Skeletal muscle satellite cell (primary cell): ENCODE measurements around the gene APPBP2.
"Not testable (repeated sequence)": the region's sequence is repeated elsewhere in the genome, so short reads cannot be mapped to it uniquely, and the experiment has no call there.

Source experiments
- H3K27me3 ChIP-seq: 2 replicates; pipeline ENCODE4 v1.7.0; 2013; ENCODE audit warnings: low read length; ENCODE audit not compliant: control insufficient read depth, insufficient read depth
- H3K36me3 ChIP-seq: 2 replicates; pipeline ENCODE4 v1.7.0; 2013; ENCODE audit warnings: mild to moderate bottlenecking, control low read depth, low read length; ENCODE audit not compliant: insufficient read depth
- H3K4me1 ChIP-seq: 2 replicates; pipeline ENCODE4 v1.7.0; 2013; ENCODE audit warnings: low read length; ENCODE audit not compliant: control insufficient read depth, insufficient read depth
- H3K4me2 ChIP-seq: 2 replicates; pipeline ENCODE4 v1.7.0; 2013; ENCODE audit warnings: mild to moderate bottlenecking, low read length
- H3K4me3 ChIP-seq: 2 replicates; pipeline ENCODE4 v1.7.0; 2013; ENCODE audit warnings: low read length
- H3K9ac ChIP-seq: 2 replicates; pipeline ENCODE4 v1.7.0; 2013; ENCODE audit warnings: mild to moderate bottlenecking, low read depth, low read length, moderate library complexity
- H3K9me3 ChIP-seq: replicated peaks from 2 replicates; pipeline ENCODE4 v1.7.0; 2013; ENCODE audit warnings: mild to moderate bottlenecking, control low read depth, low read length

APPBP2 gene

DNA sequence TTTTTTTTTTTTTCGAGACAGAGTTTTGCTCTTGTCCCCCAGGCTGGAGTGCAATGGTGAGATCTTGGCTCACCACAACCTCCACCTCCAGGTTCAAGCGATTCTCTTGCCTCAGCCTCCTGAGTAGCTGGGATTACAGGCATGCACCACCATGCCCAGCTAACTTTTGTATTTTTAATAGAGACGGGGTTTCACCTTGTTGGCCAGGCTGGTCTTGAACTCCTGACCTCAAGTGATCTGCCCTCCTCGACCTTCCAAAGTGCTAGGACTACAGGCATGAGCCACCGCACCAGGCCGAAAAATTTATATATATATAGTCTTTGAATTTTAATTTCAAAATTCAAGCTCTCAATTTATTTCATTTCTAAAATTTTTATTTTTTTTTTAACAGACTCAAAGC is 97.6 kb downstream of the APPBP2 start:
- H3K9ac ChIP-seq, H3K4me3 ChIP-seq, H3K4me1 ChIP-seq, H3K4me2 ChIP-seq, H3K9me3 ChIP-seq, H3K36me3 ChIP-seq: not testable (repeated sequence)
- peaks cover 16% of the 10 kb centered on the region for H3K27me3 ChIP-seq

DNA sequence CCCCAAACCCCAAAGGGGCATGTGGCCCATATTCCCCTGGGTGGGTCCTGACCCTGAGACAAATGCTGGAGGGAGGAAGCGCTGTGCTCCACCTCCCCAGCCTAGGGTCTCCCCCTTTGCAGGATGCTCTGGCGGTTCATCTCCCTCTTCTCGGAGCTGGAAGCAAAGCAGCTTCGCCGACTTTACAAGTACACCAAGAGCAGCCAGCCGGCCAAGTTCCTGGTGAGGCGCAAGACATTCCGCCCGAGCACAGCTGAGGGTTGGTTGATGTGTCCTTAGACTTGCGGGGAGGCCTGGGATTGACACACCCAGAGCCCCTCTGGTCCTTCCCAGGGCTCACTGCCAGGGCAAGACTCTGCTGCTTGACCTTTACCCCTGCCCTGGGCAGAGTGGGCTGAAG is 99.4 kb downstream of the APPBP2 start:
- Histone ChIP-seq H3K36me3 (no peaks in the 10 kb centered on the region), H3K9me3 (no peaks in the 10 kb centered on the region), H3K4me1 (peaks cover 5% of the 10 kb centered on the region), H3K4me3 (no peak overlapping the region), H3K9ac (no peak overlapping the region), H3K27me3 (peaks cover 16% of the 10 kb centered on the region), H3K4me2 (no peak overlapping the region)

DNA sequence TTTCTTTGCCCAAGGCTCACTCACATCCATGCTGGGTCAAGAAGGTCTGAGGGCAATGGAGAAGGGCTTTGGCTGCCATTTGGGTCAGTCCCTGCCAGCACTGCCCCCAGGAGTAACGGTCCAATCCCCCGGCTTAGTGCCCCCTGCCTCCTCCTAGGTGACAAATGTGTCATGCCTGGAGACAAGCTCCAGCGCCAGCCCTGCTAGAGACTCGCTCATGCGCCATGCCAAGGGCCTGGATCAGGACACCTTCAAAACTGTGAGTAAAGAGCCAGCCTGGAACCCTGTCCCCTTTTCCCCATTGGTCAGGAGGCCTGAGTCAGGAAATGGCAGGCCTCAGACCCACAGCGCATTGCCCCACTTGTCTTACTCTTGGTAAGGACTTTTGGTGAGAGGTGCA is 100.4 kb downstream of the APPBP2 start:
- no peak overlapping the region for H3K4me3 ChIP-seq
- peaks cover 13% of the 10 kb centered on the region for H3K27me3 ChIP-seq
- H3K4me1 ChIP-seq: peaks cover 6% of the 10 kb centered on the region

DNA sequence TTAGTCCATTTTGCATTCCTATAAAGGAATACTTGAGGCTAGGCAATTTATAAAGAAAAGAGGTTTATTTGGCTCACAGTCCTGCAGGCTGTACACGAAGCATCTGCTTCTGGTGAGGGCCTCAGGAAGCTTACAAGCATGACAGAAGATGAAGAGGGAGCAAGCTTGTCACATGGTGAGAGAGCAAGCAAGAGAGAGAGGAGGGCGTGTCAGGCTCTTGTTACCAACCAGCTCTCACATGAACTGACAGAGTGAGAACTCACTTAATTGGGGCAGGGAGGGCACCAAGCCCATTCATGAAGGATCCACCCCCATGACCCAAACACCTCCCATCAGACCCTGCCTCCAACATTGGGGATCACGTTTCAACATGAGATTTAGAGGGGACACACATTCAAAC is 102.2 kb downstream of the APPBP2 start:
- H3K9me3 ChIP-seq: no peaks in the 10 kb centered on the region
- H3K4me3 ChIP-seq: no peak overlapping the region

More for the DNA sequence above, 100.4 kb downstream of the APPBP2 start:
- H3K9me3 ChIP-seq: no peaks in the 10 kb centered on the region
- H3K9ac ChIP-seq: no peak overlapping the region
- H3K4me2 ChIP-seq: no peak overlapping the region
- no peaks in the 10 kb centered on the region for H3K36me3 ChIP-seq

DNA sequence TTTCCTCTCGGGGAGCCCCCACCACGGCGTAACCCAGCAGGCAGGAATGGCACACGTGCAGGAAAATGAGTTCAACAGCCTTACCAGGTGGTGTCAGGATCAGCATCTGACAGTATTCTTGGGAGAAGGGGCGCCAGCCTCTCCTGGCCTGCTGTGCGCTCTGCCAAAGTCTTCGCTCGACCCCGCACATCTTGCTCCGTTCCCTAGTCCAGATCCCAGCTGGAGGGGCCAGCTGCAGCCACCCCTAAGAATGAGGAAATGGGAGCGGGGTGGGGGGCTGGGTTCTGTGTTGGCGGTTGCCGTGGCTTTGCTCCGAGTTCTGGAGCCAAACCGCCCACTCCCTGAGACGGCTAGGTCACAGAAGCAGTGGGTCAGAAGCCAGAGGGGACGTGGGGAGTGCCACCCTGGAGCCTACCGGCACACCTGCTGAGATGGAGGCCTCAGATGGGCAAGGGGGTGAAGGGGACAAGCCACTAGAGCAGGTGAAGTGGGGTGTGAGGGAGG is 103.8 kb downstream of the APPBP2 start, which contains the start of gene CHCT1:
TSS of gene CHCT1 (plus strand) at position 328 of the 504 bp plus-strand sequence. CDS start at position 432, 104 bp downstream.
- peak within 1 kb of the TSS; percentile 97 for H3K4me2 ChIP-seq
- H3K4me1 ChIP-seq: peaks cover 6% of the 10 kb centered on the region
- peaks cover 6% of the 10 kb centered on the region for H3K27me3 ChIP-seq
- H3K4me3 ChIP-seq: peak within 1 kb of the TSS; percentile 73
- no peaks in the 10 kb centered on the region for H3K9me3 ChIP-seq
- no peaks in the 10 kb centered on the region for H3K36me3 ChIP-seq
- peak within 1 kb of the TSS; percentile 76 for H3K9ac ChIP-seq

More for the DNA sequence above, 102.2 kb downstream of the APPBP2 start:
- Histone ChIP-seq H3K4me2 (no peak overlapping the region), H3K36me3 (no peaks in the 10 kb centered on the region), H3K9ac (no peak overlapping the region), H3K4me1 (peaks cover 6% of the 10 kb centered on the region), H3K27me3 (peaks cover 7% of the 10 kb centered on the region)

DNA sequence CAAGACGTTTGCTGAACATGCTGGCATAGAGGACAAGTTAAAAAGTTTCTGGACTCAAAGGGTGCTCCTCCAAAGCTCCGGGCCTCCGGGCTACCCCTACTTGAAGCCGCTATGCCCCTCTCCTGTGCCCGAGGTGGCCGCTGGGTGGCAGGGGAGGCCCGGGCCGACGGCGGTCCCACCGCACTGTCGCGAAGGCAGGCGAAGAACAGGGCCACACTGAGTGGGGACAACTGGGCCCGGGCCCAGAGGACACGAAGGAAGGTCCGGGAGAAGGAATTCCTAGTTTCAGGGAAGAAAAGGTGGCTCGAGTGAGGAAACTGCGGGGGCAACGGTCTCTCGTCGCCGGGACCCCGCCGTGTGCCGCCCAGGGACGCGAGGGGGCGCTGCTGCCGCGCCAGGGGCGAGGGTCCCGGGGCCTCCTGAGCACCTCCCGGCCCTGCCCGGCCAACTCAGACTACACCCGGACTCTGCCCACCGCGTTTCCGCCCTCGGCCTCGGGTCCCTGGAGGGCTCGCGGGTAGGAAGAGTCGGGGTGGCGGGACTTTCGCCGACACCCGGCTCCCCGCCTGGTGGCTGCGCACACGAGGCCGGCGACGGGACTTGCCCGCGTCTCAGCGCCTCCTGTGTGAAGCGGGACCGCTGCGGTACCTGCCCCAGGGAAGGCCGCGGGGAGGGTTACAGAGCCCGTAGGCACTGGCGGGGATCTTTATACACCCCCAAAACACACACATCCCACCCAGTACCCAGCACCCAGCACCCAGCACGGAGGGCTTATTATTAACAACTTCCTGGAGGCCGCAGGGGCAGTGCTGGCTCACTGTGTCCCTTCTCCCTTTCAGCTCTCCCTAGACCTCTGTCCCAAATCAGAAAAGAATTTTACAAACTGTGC is 104.5 kb downstream of the APPBP2 start:
- H3K36me3 ChIP-seq: no peaks in the 10 kb centered on the region
- peak overlapping the region; percentile 76 for H3K9ac ChIP-seq
- peak overlapping the region; percentile 73 for H3K4me3 ChIP-seq

DNA sequence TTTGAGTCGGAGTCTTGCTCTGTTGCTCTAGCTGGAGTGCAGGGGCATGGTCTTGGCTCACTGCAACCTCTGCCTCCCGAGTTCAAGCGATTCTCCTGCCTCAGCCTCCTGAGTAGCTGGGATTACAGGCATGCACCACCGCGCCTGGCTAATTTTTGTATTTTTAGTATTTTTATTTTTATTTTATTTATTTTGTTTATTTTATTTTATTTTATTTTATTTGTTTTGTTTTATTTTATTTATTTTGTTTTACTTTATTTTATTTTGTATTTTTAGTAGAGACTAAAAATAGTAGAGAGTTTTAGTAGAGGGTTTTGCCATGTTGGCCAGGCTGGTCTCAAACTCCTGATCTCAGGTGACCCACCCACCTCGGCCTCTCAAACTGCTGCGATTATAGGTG is 106.2 kb downstream of the APPBP2 start:
- not testable (repeated sequence) for H3K4me3 ChIP-seq, H3K27me3 ChIP-seq, H3K9me3 ChIP-seq, H3K36me3 ChIP-seq, H3K4me1 ChIP-seq, H3K4me2 ChIP-seq, H3K9ac ChIP-seq

More for the DNA sequence above, 104.5 kb downstream of the APPBP2 start:
- Histone ChIP-seq H3K9me3 (no peaks in the 10 kb centered on the region), H3K27me3 (peaks cover under 1% of the 10 kb centered on the region), H3K4me1 (peaks cover 6% of the 10 kb centered on the region), H3K4me2 (peak overlapping the region; percentile 97)

DNA sequence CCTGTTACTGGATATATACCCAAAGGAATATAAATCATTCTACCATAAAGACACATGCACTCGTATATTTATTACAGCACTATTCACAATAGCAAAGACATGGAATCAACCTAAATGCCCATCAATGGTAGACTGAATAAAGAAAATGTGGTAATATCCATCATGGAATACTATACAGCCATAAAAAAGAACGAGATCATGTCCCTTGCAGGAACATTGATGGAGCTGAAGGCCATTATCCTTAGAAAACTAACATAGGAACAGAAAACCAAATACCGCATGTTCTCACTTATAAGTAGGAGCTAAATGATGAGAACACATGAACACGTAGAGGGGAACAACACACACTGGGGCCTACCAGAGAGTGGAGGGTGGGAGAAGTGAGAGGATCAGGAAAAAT is 107.0 kb downstream of the APPBP2 start:
- not testable (repeated sequence) for H3K9ac ChIP-seq, H3K27me3 ChIP-seq, H3K36me3 ChIP-seq, H3K9me3 ChIP-seq, H3K4me2 ChIP-seq, H3K4me1 ChIP-seq, H3K4me3 ChIP-seq

DNA sequence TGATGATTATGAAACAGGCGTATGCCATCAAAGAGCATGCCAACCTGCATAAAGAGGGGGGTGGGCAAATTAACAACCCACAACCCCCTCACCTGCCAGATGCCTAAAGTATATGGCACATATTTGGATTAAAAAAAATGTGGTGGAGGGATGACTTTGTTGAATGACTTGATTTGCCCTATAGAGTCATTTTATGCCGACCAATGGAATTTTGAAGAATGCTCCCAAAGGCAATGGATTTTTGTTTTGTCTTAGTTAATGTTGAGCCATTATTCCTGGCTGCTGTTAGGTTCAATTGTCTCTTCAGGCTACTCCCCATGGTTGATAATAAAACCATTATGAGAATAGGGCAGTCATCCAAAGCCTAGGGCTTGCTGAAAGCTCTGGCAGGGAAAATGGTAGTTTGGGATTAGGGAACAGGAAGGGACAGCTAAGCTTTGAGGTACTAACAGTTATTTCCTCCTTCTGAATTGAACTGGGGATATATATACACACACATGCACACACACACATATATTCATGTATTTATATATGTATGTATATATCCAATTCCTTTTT is 109.6 kb downstream of the APPBP2 start:
- H3K4me3 ChIP-seq: no peak overlapping the region
- no peak overlapping the region for H3K9ac ChIP-seq
- H3K4me1 ChIP-seq: no peaks in the 10 kb centered on the region
- no peak overlapping the region for H3K4me2 ChIP-seq
- H3K36me3 ChIP-seq: no peaks in the 10 kb centered on the region
- no peaks in the 10 kb centered on the region for H3K9me3 ChIP-seq
- H3K27me3 ChIP-seq: no peaks in the 10 kb centered on the region

DNA sequence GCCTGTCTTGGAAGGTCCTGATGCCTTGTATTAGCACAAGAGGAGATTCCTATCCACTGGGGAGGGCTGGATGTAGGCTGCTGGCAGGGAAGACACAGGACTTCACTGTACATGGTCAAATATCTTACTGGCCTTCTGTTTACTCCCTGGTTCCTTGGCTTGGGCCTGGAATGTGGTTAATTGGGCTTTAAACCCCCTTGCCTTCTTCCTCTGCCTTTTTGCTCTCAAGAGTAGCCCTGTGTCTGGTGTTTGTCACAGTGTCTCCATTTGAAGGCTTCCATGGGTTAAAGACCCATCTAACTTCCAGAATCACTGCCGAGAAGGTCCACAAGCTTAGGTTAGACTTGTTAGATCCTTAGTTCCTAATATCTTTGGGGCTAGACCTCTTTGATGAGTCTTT is 110.9 kb downstream of the APPBP2 start:
- H3K27me3 ChIP-seq: no peaks in the 10 kb centered on the region
- H3K4me3 ChIP-seq: no peak overlapping the region
- H3K9me3 ChIP-seq: no peaks in the 10 kb centered on the region
- no peak overlapping the region for H3K9ac ChIP-seq
- no peaks in the 10 kb centered on the region for H3K36me3 ChIP-seq
- no peak overlapping the region for H3K4me2 ChIP-seq
- H3K4me1 ChIP-seq: no peaks in the 10 kb centered on the region

DNA sequence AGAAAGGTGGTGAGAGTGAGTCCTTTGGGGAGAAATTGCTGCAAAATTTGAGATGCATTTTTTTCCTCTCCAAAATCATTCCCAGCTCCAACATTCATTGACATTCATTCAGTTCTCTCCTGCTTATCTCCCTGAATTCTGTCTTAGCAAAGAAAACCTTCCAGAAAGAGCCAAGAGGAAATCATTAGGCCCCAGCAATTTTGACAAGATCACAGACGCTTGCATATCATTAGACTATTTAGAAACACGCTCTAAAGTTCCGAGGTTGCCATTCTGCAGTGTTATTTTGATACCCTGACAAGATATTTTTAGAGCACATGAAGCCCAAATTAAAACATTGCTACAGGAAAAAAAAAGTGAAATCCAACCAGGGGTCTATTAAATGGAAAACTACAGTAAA is 113.3 kb downstream of the APPBP2 start:
- Histone ChIP-seq H3K36me3 (no peaks in the 10 kb centered on the region), H3K4me1 (peaks cover 3% of the 10 kb centered on the region), H3K27me3 (no peaks in the 10 kb centered on the region), H3K4me2 (no peak overlapping the region), H3K9me3 (no peaks in the 10 kb centered on the region), H3K4me3 (no peak overlapping the region), H3K9ac (no peak overlapping the region)
